VCaP (cell line): ENCODE data around the gene DLX1.

Experiments
- H3K27ac ChIP-seq: fragments of 450-650 bp; 2 replicates; pipeline ENCODE4 v1.5.1; 2017
- CTCF ChIP-seq: fragments of 450-650 bp; conservative IDR thresholded peaks from 2 replicates; pipeline ENCODE4 v1.5.1; 2017; ENCODE audit warnings: mild to moderate bottlenecking, moderate library complexity

The DLX1 gene

GRCh38 chr2:172086241-172087206 is 1.2 kb downstream of the DLX1 start:
- H3K27ac ChIP-seq: peak overlapping the region; percentile 94
- TF ChIP-seq CTCF: peak; percentile 52

- H3K27ac ChIP-seq: peak overlapping the region; percentile 94
- TF ChIP-seq CTCF: no peak
These were observed 2.0 kb downstream of the DLX1 start for GRCh38 chr2:172087207-172087779.

GRCh38 chr2:172087780-172088244 is 2.5 kb downstream of the DLX1 start:
- peak overlapping the region; percentile 94 for H3K27ac ChIP-seq
- TF ChIP-seq CTCF: no peak

GRCh38 chr2:172088245-172089004 is 3.1 kb downstream of the DLX1 start:
- TF ChIP-seq CTCF: no peak
- peak overlapping the region; percentile 94 for H3K27ac ChIP-seq

- H3K27ac ChIP-seq: peak overlapping the region; percentile 94
- no peak for TF ChIP-seq CTCF
These were observed 3.7 kb downstream of the DLX1 start for GRCh38 chr2:172089005-172089504.

- peak overlapping the region; percentile 94 for H3K27ac ChIP-seq
- no peak for TF ChIP-seq CTCF
These were observed 4.3 kb downstream of the DLX1 start for GRCh38 chr2:172089633-172090032.
